Neural progenitor cell (in vitro differentiated cells): ENCODE data around the gene ANKHD1. TPM values are rescaled to one million over a fixed set of nuclear protein-coding genes. Genes with fewer than 3 reads are reported as not detected.

Experiments used
- DNase-seq: peaks from one replicate; pipeline ENCODE4 v3.0.0-alpha.2; 2016; ENCODE audit warnings: low spot score
- H2AFZ ChIP-seq: fragments of 200-600 bp; sonication (generic); replicated peaks from 2 replicates; pipeline ENCODE4 v1.6.1; 2016; ENCODE audit warnings: antibody characterized with exemption
- H3F3A ChIP-seq: fragments of 200-600 bp; sonication (generic); 2 replicates; pipeline ENCODE4 v1.6.1; 2016; ENCODE audit warnings: antibody characterized with exemption, low read depth
- H3K27ac ChIP-seq: fragments of 200-600 bp; sonication (generic); 2 replicates; pipeline ENCODE4 v1.5.1; 2016; ENCODE audit warnings: mild to moderate bottlenecking
- H3K27me3 ChIP-seq: fragments of 200-600 bp; sonication (generic); 2 replicates; pipeline ENCODE4 v1.6.1; 2016; ENCODE audit warnings: mild to moderate bottlenecking, moderate library complexity
- H3K36me3 ChIP-seq: fragments of 200-600 bp; sonication (generic); 2 replicates; pipeline ENCODE4 v1.5.1; 2016
- H3K4me1 ChIP-seq: fragments of 200-600 bp; sonication (generic); 2 replicates; pipeline ENCODE4 v1.6.1; 2016; ENCODE audit warnings: mixed run types
- H3K4me2 ChIP-seq: fragments of 200-600 bp; sonication (generic); 2 replicates; pipeline ENCODE4 v1.6.1; 2016
- H3K4me3 ChIP-seq: fragments of 200-600 bp; sonication (generic); 2 replicates; pipeline ENCODE4 v1.5.1; 2016
- H3K79me2 ChIP-seq: fragments of 200-600 bp; sonication (generic); 2 replicates; pipeline ENCODE4 v1.6.1; 2016; ENCODE audit warnings: low read depth
- H3K9ac ChIP-seq: fragments of 200-600 bp; sonication (generic); 2 replicates; pipeline ENCODE4 v1.6.1; 2016
- H3K9me3 ChIP-seq: fragments of 200-600 bp; sonication (generic); 2 replicates; pipeline ENCODE4 v1.5.1; 2016; ENCODE audit warnings: low read depth
- H4K20me1 ChIP-seq: fragments of 200-600 bp; sonication (generic); 2 replicates; pipeline ENCODE4 v1.6.1; 2016; ENCODE audit warnings: low read depth
- H3K27ac Mint-ChIP-seq: 3 replicates; pipeline ENCODE4 v1.8.0; 2021; ENCODE audit warnings: mixed read lengths
- H3K27me3 Mint-ChIP-seq: 2 replicates; pipeline ENCODE4 v1.8.0; 2022; ENCODE audit warnings: low read depth, mild to moderate bottlenecking, inconsistent platforms, moderate library complexity, mixed read lengths; ENCODE audit not compliant: insufficient read depth
- H3K36me3 Mint-ChIP-seq: 3 replicates; pipeline ENCODE4 v1.8.0; 2021; ENCODE audit warnings: mixed read lengths
- H3K4me1 Mint-ChIP-seq: 3 replicates; pipeline ENCODE4 v1.8.0; 2021; ENCODE audit warnings: mixed read lengths
- H3K4me3 Mint-ChIP-seq: 3 replicates; pipeline ENCODE4 v1.8.0; 2021; ENCODE audit warnings: mild to moderate bottlenecking, moderate library complexity, mixed read lengths
- H3K9me3 Mint-ChIP-seq: 3 replicates; pipeline ENCODE4 v1.8.0; 2020; ENCODE audit warnings: mixed read lengths
- CTCF ChIP-seq: fragments of 200-600 bp; sonication (generic); IDR thresholded peaks from 2 replicates; pipeline ENCODE4 v1.5.1; 2017; ENCODE audit warnings: antibody characterized with exemption, mild to moderate bottlenecking
- EZH2 ChIP-seq: fragments of 200-600 bp; sonication (generic); IDR thresholded peaks from 2 replicates; pipeline ENCODE4 v1.6.1; 2017; ENCODE audit warnings: antibody characterized with exemption, mild to moderate bottlenecking, moderate library complexity
- EZH2phosphoT487 ChIP-seq: fragments of 200-600 bp; sonication (generic); IDR thresholded peaks from 2 replicates; pipeline ENCODE4 v1.6.1; 2017; ENCODE audit warnings: antibody characterized with exemption
- total RNA-seq: library from RNA; depleted of rRNA; stranded (reverse); fragments of >200 nt; gene quantifications from 2 replicates; pipeline ENCODE4 v1.2.3, GENCODE V29; 2015; ENCODE audit warnings: low replicate concordance

The ANKHD1 gene
- total RNA-seq, 1 donor from 2014 or later = 110 TPM

GRCh38 chr5:140364472-140364765 lies 37.2 kb upstream of the ANKHD1 start:
- Histone ChIP-seq H3K4me2 (no peak overlapping the region), H3F3A (no peaks in the 10 kb centered on the region), H3K9ac (no peak overlapping the region), H3K4me1 (peaks cover 6% of the 10 kb centered on the region), H4K20me1 (no peaks in the 10 kb centered on the region), H3K27ac (no peak overlapping the region), H3K4me3 (no peak overlapping the region), H3K36me3 (no peaks in the 10 kb centered on the region), H3K27me3 (peaks cover 9% of the 10 kb centered on the region), H3K9me3 (no peaks in the 10 kb centered on the region), H2AFZ (no peak overlapping the region), H3K79me2 (no peaks in the 10 kb centered on the region)
- Mint-ChIP-seq H3K9me3 (no peaks in the 10 kb centered on the region), H3K27me3 (peaks cover 2% of the 10 kb centered on the region), H3K36me3 (no peaks in the 10 kb centered on the region), H3K4me1 (no peaks in the 10 kb centered on the region), H3K27ac (no peak overlapping the region), H3K4me3 (no peak overlapping the region)
- no peak for TF ChIP-seq EZH2
- no peak for TF ChIP-seq CTCF
- TF ChIP-seq EZH2phosphoT487 = no peak
- no peak for DNase-seq

DNA sequence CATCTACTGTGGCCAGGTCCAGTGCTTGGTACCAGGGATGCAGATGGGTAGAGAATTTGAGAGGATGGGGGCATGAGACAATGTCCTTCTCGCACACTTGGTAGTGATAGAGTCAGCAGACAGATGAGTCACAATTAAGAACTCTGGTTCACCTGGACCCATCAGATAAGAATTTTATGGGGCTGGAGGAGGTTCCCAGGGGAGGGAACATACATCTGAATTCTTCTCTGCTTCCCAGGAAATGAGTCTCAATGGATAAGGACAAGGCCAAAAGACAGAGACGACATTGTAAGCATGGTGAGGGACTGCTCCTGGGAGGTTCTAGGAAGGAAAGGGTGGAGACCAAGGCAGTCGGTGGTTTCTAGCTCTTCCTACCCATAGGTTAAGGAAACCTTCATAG lies 36.4 kb upstream of the ANKHD1 start:
- Histone ChIP-seq H3K27ac (no peak overlapping the region), H2AFZ (no peak overlapping the region), H3K9ac (no peak overlapping the region), H3K36me3 (no peaks in the 10 kb centered on the region), H3K4me1 (no peaks in the 10 kb centered on the region), H3F3A (no peaks in the 10 kb centered on the region), H3K4me2 (no peak overlapping the region), H3K79me2 (no peaks in the 10 kb centered on the region), H4K20me1 (no peaks in the 10 kb centered on the region), H3K4me3 (no peak overlapping the region), H3K9me3 (no peaks in the 10 kb centered on the region), H3K27me3 (peaks cover 9% of the 10 kb centered on the region)
- no peaks in the 10 kb centered on the region for H3K9me3 Mint-ChIP-seq
- peaks cover 2% of the 10 kb centered on the region for H3K27me3 Mint-ChIP-seq
- H3K27ac Mint-ChIP-seq = no peak overlapping the region
- no peak for DNase-seq
- TF ChIP-seq EZH2 = no peak
- no peak for TF ChIP-seq EZH2phosphoT487
- TF ChIP-seq CTCF = no peak
- H3K4me3 Mint-ChIP-seq = no peak overlapping the region
- no peaks in the 10 kb centered on the region for H3K36me3 Mint-ChIP-seq
- H3K4me1 Mint-ChIP-seq = no peaks in the 10 kb centered on the region

DNA sequence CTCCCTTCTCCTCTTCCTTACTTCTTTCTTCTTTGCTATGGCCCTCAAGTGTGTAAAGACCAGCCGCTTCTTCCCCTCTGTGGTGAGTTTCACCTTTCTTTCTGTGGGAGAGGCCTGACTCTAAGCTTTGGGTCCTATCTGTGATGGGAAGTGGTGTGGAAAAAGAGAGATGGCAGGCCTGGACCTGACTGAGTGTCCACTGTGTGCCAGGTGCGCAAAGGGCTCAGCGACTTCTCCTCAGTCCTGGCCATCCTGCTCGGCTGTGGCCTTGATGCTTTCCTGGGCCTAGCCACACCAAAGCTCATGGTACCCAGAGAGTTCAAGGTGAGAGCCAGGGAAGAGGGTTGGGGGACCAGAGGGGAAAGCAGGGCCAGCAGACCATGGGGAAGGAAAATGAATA lies 35.7 kb upstream of the ANKHD1 start:
- H2AFZ ChIP-seq = no peak overlapping the region
- no peaks in the 10 kb centered on the region for H3K9me3 Mint-ChIP-seq
- no peaks in the 10 kb centered on the region for H3K36me3 Mint-ChIP-seq
- no peak overlapping the region for H3K4me3 ChIP-seq
- no peak overlapping the region for H3K4me3 Mint-ChIP-seq
- TF ChIP-seq EZH2 (no peak), CTCF (no peak), EZH2phosphoT487 (no peak)
- H3K4me1 ChIP-seq = no peaks in the 10 kb centered on the region
- peaks cover 2% of the 10 kb centered on the region for H3K27me3 Mint-ChIP-seq
- no peaks in the 10 kb centered on the region for H3K36me3 ChIP-seq
- H4K20me1 ChIP-seq = no peaks in the 10 kb centered on the region
- peaks cover 9% of the 10 kb centered on the region for H3K27me3 ChIP-seq
- no peak overlapping the region for H3K27ac Mint-ChIP-seq
- H3F3A ChIP-seq = no peaks in the 10 kb centered on the region
- H3K79me2 ChIP-seq = no peaks in the 10 kb centered on the region
- H3K9ac ChIP-seq = no peak overlapping the region
- no peak for DNase-seq
- H3K4me1 Mint-ChIP-seq = no peaks in the 10 kb centered on the region
- no peak overlapping the region for H3K4me2 ChIP-seq
- no peaks in the 10 kb centered on the region for H3K9me3 ChIP-seq
- no peak overlapping the region for H3K27ac ChIP-seq
